Posterior vena cava (tissue), 2 donors: ENCODE data around the gene FFAR1. TPM values are rescaled to one million over a fixed set of nuclear protein-coding genes. Genes with fewer than 3 reads are reported as not detected.

ENCODE experiments used
- microRNA-seq, 2 donors: library from miRNA; unstranded; fragments of <30 nt; microRNA quantifications; one replicate each; pipeline ENCODE4 v1.2.0, GENCODE V29; 2020 to 2021; ENCODE audit warnings: borderline microRNAs expressed in 2 of 2
- total RNA-seq, 2 donors: library from RNA; stranded (reverse); fragmentation: NEBNext Ultra II Directional; extraction: Animal tissue kit (Norgen Biotek cat#: 25700); gene quantifications; one replicate each; pipeline ENCODE4 v1.2.1, GENCODE V29; 2021
- donor health status: DM: yes; HTN: yes; CAD: no.
- donor health status: DM: yes; HTN: yes; CAD: no.

Gene FFAR1
- total RNA-seq, 2 donors from 2014 or later = not detected

Small RNAs within 50 kb of the gene (microRNA-seq; reads per million reads assigned to microRNA genes)
- 0 reads per million in 2 donors for gene MIR5196

Other genes starting within 250 kb of the FFAR1 start
- not detected for gene FXYD3, start 232.1 kb upstream of the FFAR1 start, total RNA-seq
- gene LGI4, start 212.8 kb upstream of the FFAR1 start, total RNA-seq = 1 to 10 TPM; 9.1 to 10.0 TPM
- gene FXYD1, start 209.1 kb upstream of the FFAR1 start, total RNA-seq = 100 to 1,000 TPM; 157 to 183 TPM
- gene FXYD7, start 204.6 kb upstream of the FFAR1 start, total RNA-seq = under 1 TPM in 1 of 2 donors, not detected in 1; 0.43 TPM
- gene FXYD5, start 193.2 kb upstream of the FFAR1 start, total RNA-seq = 10 to 100 TPM; 67.9 to 89.3 TPM
- not detected for gene FAM187B, start 119.2 kb upstream of the FFAR1 start, total RNA-seq
- 1 to 10 TPM; 5.1 to 5.5 TPM for gene LSR, start 98.9 kb upstream of the FFAR1 start, total RNA-seq
- 10 to 100 TPM; 78.9 to 88.0 TPM for gene USF2, start 78.9 kb upstream of the FFAR1 start, total RNA-seq
- gene HAMP, start 65.4 kb upstream of the FFAR1 start, total RNA-seq = not detected
- not detected for gene MAG, start 55.7 kb upstream of the FFAR1 start, total RNA-seq
- gene CD22, start 18.7 kb upstream of the FFAR1 start, total RNA-seq = 1 to 10 TPM; 3.7 to 5.6 TPM
- gene FFAR3, start 10.6 kb downstream of the FFAR1 start, total RNA-seq = under 1 TPM in 1 of 2 donors, not detected in 1; 0.14 TPM
- gene GPR42, start 23.2 kb downstream of the FFAR1 start, total RNA-seq = under 1 TPM in 1 of 2 donors, not detected in 1; 0.28 TPM
- gene FFAR2, start 100.4 kb downstream of the FFAR1 start, total RNA-seq = 1 to 10 TPM in 1 of 2 donors, under 1 TPM in 1; 0.95 to 1.8 TPM
- gene KRTDAP, start 142.6 kb downstream of the FFAR1 start, total RNA-seq = not detected
- 1 to 10 TPM; 2.1 to 2.2 TPM for gene DMKN, start 165.7 kb downstream of the FFAR1 start, total RNA-seq
- gene SBSN, start 180.4 kb downstream of the FFAR1 start, total RNA-seq = not detected
- not detected for gene GAPDHS, start 185.6 kb downstream of the FFAR1 start, total RNA-seq
- 10 to 100 TPM; 52.4 to 61.1 TPM for gene TMEM147, start 197.7 kb downstream of the FFAR1 start, total RNA-seq
- not detected for gene ATP4A, start 215.8 kb downstream of the FFAR1 start, total RNA-seq
- gene PMIS2, start 238.3 kb downstream of the FFAR1 start, total RNA-seq = not detected